SK-N-SH (cell line): Measurements from ENCODE around the gene MICAL2. TPM values are rescaled to one million over a fixed set of nuclear protein-coding genes. Genes with fewer than 3 reads are reported as not detected.

ENCODE experiments used
- CTCF ChIA-PET: fragments of 300-600, 350-600 bp; formaldehyde crosslinking; extraction: SDS; loops from one replicate; lab custom pipeline; 2021; lab: Yijun Ruan, JAX
- POLR2A ChIA-PET: fragments of 350-600 bp; sonication (Branson Sonifier 250); formaldehyde crosslinking; extraction: SDS; loops from one replicate; lab custom pipeline; 2020; ENCODE audit warnings: antibody characterized with exemption, inconsistent platforms; lab: Yijun Ruan, JAX
- DNase-seq: peaks from one replicate; pipeline ENCODE4 v3.0.0; 2012
- H2AFZ ChIP-seq: fragments of 200-600 bp; sonication (generic); 2 replicates; pipeline ENCODE4 v1.8.1; 2016; ENCODE audit warnings: antibody characterized with exemption, mild to moderate bottlenecking, low read depth
- H3F3A ChIP-seq: fragments of 200-600 bp; sonication (generic); replicated peaks from 2 replicates; pipeline ENCODE3; 2016; ENCODE audit warnings: antibody characterized with exemption, mild to moderate bottlenecking; ENCODE audit not compliant: insufficient read depth
- H3K27ac ChIP-seq, 2 experiments: fragments of 200-500 bp in 1 of 2; fragments of 200-600 bp in 1 of 2; sonication (Bioruptor generic) in 1 of 2; sonication (generic), shearing (Covaris generic) in 1 of 2; 2 replicates each; pipeline versions ENCODE4 v1.5.1 to v1.6.1; 2014 to 2016; ENCODE audit warnings: low read depth in 2 of 2, inconsistent platforms in 1 of 2, low read length in 1 of 2, mild to moderate bottlenecking in 1 of 2, mixed read lengths in 1 of 2
- H3K27me3 ChIP-seq: fragments of 200-600 bp; sonication (generic), shearing (Covaris generic); 2 replicates; pipeline ENCODE4 v1.6.1; 2016; ENCODE audit warnings: mixed run types; ENCODE audit not compliant: insufficient read depth
- H3K36me3 ChIP-seq, 2 experiments: fragments of 200-500 bp in 1 of 2; fragments of 200-600 bp in 1 of 2; sonication (Bioruptor generic) in 1 of 2; sonication (generic) in 1 of 2; replicated peaks in 1 of 2; 2 replicates each; pipeline versions ENCODE3 to v1.5.1; 2014 to 2016; ENCODE audit warnings: low read length in 1 of 2, mild to moderate bottlenecking in 1 of 2; ENCODE audit not compliant: insufficient read depth in 2 of 2, control insufficient read depth in 1 of 2
- H3K4me1 ChIP-seq, 2 experiments: fragments of 200-500 bp in 1 of 2; fragments of 200-600 bp in 1 of 2; sonication (Bioruptor generic) in 1 of 2; sonication (generic), shearing (Covaris generic) in 1 of 2; 2 replicates each; pipeline versions ENCODE4 v1.5.1 to v1.6.1; 2014 to 2016; ENCODE audit warnings: low read depth in 1 of 2, low read length in 1 of 2, mixed run types in 1 of 2; ENCODE audit not compliant: insufficient read depth in 2 of 2, control insufficient read depth in 1 of 2
- H3K4me2 ChIP-seq: fragments of 200-600 bp; sonication (generic), shearing (Covaris generic); 2 replicates; pipeline ENCODE4 v1.6.1; 2017; ENCODE audit warnings: mixed run types
- H3K4me3 ChIP-seq, 2 experiments: fragments of 200-500 bp in 1 of 2; fragments of 200-600 bp in 1 of 2; sonication (Bioruptor generic) in 1 of 2; sonication (generic), shearing (Covaris generic) in 1 of 2; 2 replicates each; pipeline versions ENCODE4 v1.5.1 to v1.8.1; 2014 to 2016; ENCODE audit warnings: low read depth in 2 of 2, inconsistent platforms in 1 of 2, low read length in 1 of 2, mild to moderate bottlenecking in 1 of 2, mixed read lengths in 1 of 2, moderate library complexity in 1 of 2
- H3K79me2 ChIP-seq: fragments of 200-600 bp; sonication (generic); 2 replicates; pipeline ENCODE4 v1.8.1; 2017; ENCODE audit warnings: mild to moderate bottlenecking; ENCODE audit not compliant: insufficient read depth
- H3K9ac ChIP-seq: fragments of 200-600 bp; sonication (generic); 2 replicates; pipeline ENCODE4 v1.6.1; 2017; ENCODE audit warnings: mixed run types
- H3K9me2 ChIP-seq: fragments of 200-600 bp; sonication (generic); 2 replicates; pipeline ENCODE4 v1.6.1; 2017; ENCODE audit warnings: mixed run types
- H3K9me3 ChIP-seq: fragments of 200-600 bp; sonication (generic); 2 replicates; pipeline ENCODE4 v1.6.1; 2017; ENCODE audit warnings: mixed run types, mild to moderate bottlenecking, moderate library complexity
- H4K20me1 ChIP-seq: fragments of 200-600 bp; sonication (generic); 2 replicates; pipeline ENCODE4 v1.6.1; 2017; ENCODE audit warnings: mild to moderate bottlenecking, mixed run types; ENCODE audit not compliant: insufficient read depth
- EP300 ChIP-seq, 2 experiments: IDR thresholded peaks; 2 replicates each; pipeline versions ENCODE4 v1.4.0 to v1.6.1; 2012; ENCODE audit warnings: borderline replicate concordance in 1 of 2, low read depth in 1 of 2, low read length in 1 of 2
- EZH2phosphoT487 ChIP-seq: fragments of 200-600 bp; sonication (generic); IDR thresholded peaks from 2 replicates; pipeline ENCODE4 v1.6.1; 2017; ENCODE audit warnings: low read depth, mixed run types, mild to moderate bottlenecking, antibody characterized with exemption, moderate library complexity, borderline replicate concordance
- FOXJ3 ChIP-seq: sonication (generic); formaldehyde crosslinking; IDR thresholded peaks from 2 replicates; pipeline ENCODE4 v1.5.1; 2020; ENCODE audit warnings: mild to moderate bottlenecking, missing genetic modification reagents
- GABPA ChIP-seq: IDR thresholded peaks from 2 replicates; pipeline ENCODE4 v1.4.0; 2012; ENCODE audit warnings: low read depth, mild to moderate bottlenecking
- IRF3 ChIP-seq: fragments of 150-350 bp; IDR thresholded peaks from 2 replicates; pipeline ENCODE4 v1.6.1; 2016; ENCODE audit warnings: mild to moderate bottlenecking, low read depth, low read length
- MEF2A ChIP-seq: IDR thresholded peaks from 2 replicates; pipeline ENCODE4 v1.4.0; 2012; ENCODE audit warnings: low read depth, borderline replicate concordance
- NFIC ChIP-seq: IDR thresholded peaks from 2 replicates; pipeline ENCODE4 v1.4.0; 2012; ENCODE audit warnings: borderline replicate concordance
- RFX5 ChIP-seq: IDR thresholded peaks from 2 replicates; pipeline ENCODE4 v1.6.1; 2012; ENCODE audit warnings: mild to moderate bottlenecking, improper control_type of control experiment, low read length
- RXRA ChIP-seq: IDR thresholded peaks from 2 replicates; pipeline ENCODE4 v1.4.0; 2012; ENCODE audit warnings: low read depth, mild to moderate bottlenecking, borderline replicate concordance
- SIN3A ChIP-seq: IDR thresholded peaks from 2 replicates; pipeline ENCODE4 v1.6.1; 2012; ENCODE audit warnings: low read depth, mild to moderate bottlenecking, low read length, moderate library complexity, borderline replicate concordance
- USF1 ChIP-seq: IDR thresholded peaks from 2 replicates; pipeline ENCODE4 v1.4.0; 2012; ENCODE audit warnings: low read depth, borderline replicate concordance
- YY1 ChIP-seq: IDR thresholded peaks from 2 replicates; pipeline ENCODE4 v1.4.0; 2012; ENCODE audit warnings: low read depth, mild to moderate bottlenecking
- WGBS: methylation state at CpG from one replicate; pipeline ENCODE4 v1.1.6; 2017; ENCODE audit warnings: low lambda C conversion rate; 5-methylcytosine and 5-hydroxymethylcytosine counted together
- polyA plus RNA-seq, 3 experiments: library from polyadenylated mRNA; depleted of rRNA; stranded (reverse); fragments of >200 nt; gene quantifications; 2 replicates each; pipeline ENCODE4 v1.2.3, GENCODE V29; 2012

The MICAL2 gene
- polyA plus RNA-seq, 1 of the 3 experiments (the other 2 are of a cell fraction): 54.6 TPM

- no peak for TF ChIP-seq IRF3
Observed at GRCh38 chr11:12108875-12109453, 1.4 kb upstream of the MICAL2 start (continued).

- 40% methylated on average over 7 of the region's 7 CpGs for WGBS
- H3K9me2 ChIP-seq: no peaks in the 10 kb centered on the region
- no peak overlapping the region for H2AFZ ChIP-seq
- H3K27ac ChIP-seq: peak overlapping the region in 1 of 2 experiments; percentile 52; a peak in 2 of 4 replicates
- no peak for DNase-seq
- POLR2A ChIA-PET: no interaction called here
- peaks cover 41% of the 10 kb centered on the region for H3K79me2 ChIP-seq
- H3K27me3 ChIP-seq: no peaks in the 10 kb centered on the region
- H3K4me2 ChIP-seq: peak overlapping the region; percentile 63
- H3K9ac ChIP-seq: peak overlapping the region; percentile 46; the same call in 1 of the 2 replicates
- H3K9me3 ChIP-seq: no peaks in the 10 kb centered on the region
- H3K4me3 ChIP-seq: peak overlapping the region; percentile 66 to 77; a peak in 3 of 4 replicates
- TF ChIP-seq MEF2A: no peak
- TF ChIP-seq USF1: no peak
- no peak for TF ChIP-seq RXRA
- TF ChIP-seq SIN3A: no peak
- TF ChIP-seq EZH2phosphoT487: no peak
- TF ChIP-seq NFIC: no peak
- no peak for TF ChIP-seq YY1
- TF ChIP-seq FOXJ3 (CRISPR knock-in tag): no peak
- no peak for TF ChIP-seq GABPA
- no peak for TF ChIP-seq RFX5
- TF ChIP-seq EP300 (IDR thresholded peaks at IDR 0.05; ENCODE audit: borderline replicate concordance in 1 of 2, low read depth in 1 of 2, low read length in 1 of 2): no peak
- peaks cover 0 to 16% of the 10 kb centered on the region in 2 experiments for H3K36me3 ChIP-seq
- H3K4me1 ChIP-seq: peaks cover 0 to 10% of the 10 kb centered on the region in 2 experiments; a peak in 1 of 4 replicates
- H3F3A ChIP-seq: peaks cover 9% of the 10 kb centered on the region
- CTCF ChIA-PET: interaction anchor here (0.7 to 1.5 kb wide), 3 partner anchors 11 to 1006 kb away, joined by 3 to 6 read pairs (median 3); no protein-coding TSS in a partner anchor
- H4K20me1 ChIP-seq: peaks cover 23% of the 10 kb centered on the region
Observed at GRCh38 chr11:12109591-12110196, 696 bp upstream of the MICAL2 start.
